Measurements from ENCODE around the gene EFR3B. TPM values are rescaled to one million over a fixed set of nuclear protein-coding genes. Genes with fewer than 3 reads are reported as not detected.

Gene EFR3B
- total RNA-seq, 2 experiments from 2014 or later = 1.0 to 1.1 TPM

GRCh38 chr2:25014631-25015030, 27.2 kb upstream of the EFR3B start:
- no peak for ATAC-seq
- H3K4me3 Mint-ChIP-seq = no peak overlapping the region
- ChIA-PET CTCF (interaction anchor here (1.0 kb wide), 1 partner anchor 11 kb away, joined by 3 read pairs; no protein-coding TSS in a partner anchor), POLR2A (interaction anchor here (0.6 kb wide), 1 partner anchor 237 kb away, joined by 4 read pairs; no protein-coding TSS in a partner anchor)
- H3K4me1 Mint-ChIP-seq = no peaks in the 10 kb centered on the region
- no peaks in the 10 kb centered on the region for H3K27me3 Mint-ChIP-seq
- H3K36me3 Mint-ChIP-seq (ENCODE audit: low read depth) = no peaks in the 10 kb centered on the region
- intact Hi-C loops (cut with DNase I, micrococcal nuclease) = no loop called here
- DNase-seq = no peak
- H3K27ac Mint-ChIP-seq = no peak overlapping the region
- no peaks in the 10 kb centered on the region for H3K9me3 Mint-ChIP-seq (ENCODE audit: low read depth)

- no peak for ATAC-seq
- CTCF ChIA-PET = interaction anchor here (0.6 kb wide), 1 partner anchor 19 kb away, joined by 4 read pairs; no protein-coding TSS in a partner anchor
- H3K27me3 Mint-ChIP-seq = peaks cover 2% of the 10 kb centered on the region
- H3K27ac Mint-ChIP-seq = no peak overlapping the region
- intact Hi-C loops (cut with DNase I, micrococcal nuclease) = no loop called here
- no peaks in the 10 kb centered on the region for H3K4me1 Mint-ChIP-seq
- no peaks in the 10 kb centered on the region for H3K36me3 Mint-ChIP-seq (ENCODE audit: low read depth)
- no peak overlapping the region for H3K4me3 Mint-ChIP-seq
- no peaks in the 10 kb centered on the region for H3K9me3 Mint-ChIP-seq (ENCODE audit: low read depth)
- POLR2A ChIA-PET = no interaction called here
- DNase-seq = no peak
Measured at GRCh38 chr2:25018681-25019080, 23.2 kb upstream of the EFR3B start.

DNA sequence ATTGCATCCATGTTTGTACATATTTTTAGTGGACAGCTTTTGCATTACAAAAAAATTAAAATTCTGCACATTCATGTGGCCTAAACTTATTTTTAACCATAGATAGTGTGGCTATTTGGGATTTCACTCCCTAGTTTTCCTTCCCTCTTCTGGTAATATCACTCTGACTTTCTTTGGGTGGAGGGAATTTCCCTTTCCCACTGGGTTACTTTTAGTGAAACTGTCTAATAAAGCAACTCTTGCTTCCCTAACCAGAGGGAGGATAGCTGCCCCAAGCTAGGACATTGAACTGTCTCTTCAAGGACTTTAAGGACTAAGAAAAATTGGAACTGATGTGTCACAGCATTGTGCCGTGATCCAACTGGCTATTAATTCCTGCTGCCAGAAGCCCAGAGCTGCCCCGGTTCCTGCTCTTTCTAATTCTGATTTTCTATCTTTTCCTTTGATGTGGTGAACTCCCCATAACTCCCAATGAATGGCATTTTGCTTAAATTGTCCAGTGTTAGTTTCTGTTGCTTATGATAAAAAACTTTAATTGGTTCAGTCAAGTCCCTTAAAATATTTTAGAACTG, 20.0 kb upstream of the EFR3B start:
- ATAC-seq = no peak
- Mint-ChIP-seq H3K4me1 (no peaks in the 10 kb centered on the region), H3K9me3 (ENCODE audit: low read depth) (no peaks in the 10 kb centered on the region), H3K36me3 (ENCODE audit: low read depth) (no peaks in the 10 kb centered on the region), H3K4me3 (no peak overlapping the region), H3K27me3 (peaks cover 2% of the 10 kb centered on the region), H3K27ac (no peak overlapping the region)
- intact Hi-C loops (cut with DNase I, micrococcal nuclease) = loop anchor here in 1 of 2 experiments (5.0 kb wide), 1 partner anchor 460 kb away; no protein-coding TSS in a partner anchor
- POLR2A ChIA-PET = no interaction called here
- CTCF ChIA-PET = interaction anchor here (0.6 kb wide), 1 partner anchor 194 kb away, joined by 3 read pairs; no protein-coding TSS in a partner anchor
- DNase-seq = no peak

GRCh38 chr2:25023333-25023732, 18.5 kb upstream of the EFR3B start:
- H3K9me3 Mint-ChIP-seq (ENCODE audit: low read depth) = no peaks in the 10 kb centered on the region
- H3K4me1 Mint-ChIP-seq = no peaks in the 10 kb centered on the region
- H3K36me3 Mint-ChIP-seq (ENCODE audit: low read depth) = no peaks in the 10 kb centered on the region
- POLR2A ChIA-PET = no interaction called here
- no peak overlapping the region for H3K4me3 Mint-ChIP-seq
- CTCF ChIA-PET = interaction anchor here (1.0 kb wide), 1 partner anchor 12 kb away, joined by 3 read pairs; no protein-coding TSS in a partner anchor
- ATAC-seq (no peak), DNase-seq (no peak)
- intact Hi-C loops (cut with DNase I, micrococcal nuclease) = loop anchor here in 1 of 2 experiments (5.0 kb wide), 1 partner anchor 459 kb away; no protein-coding TSS in a partner anchor
- peaks cover 2% of the 10 kb centered on the region for H3K27me3 Mint-ChIP-seq
- H3K27ac Mint-ChIP-seq = no peak overlapping the region

GRCh38 chr2:25025229-25026007, 16.5 kb upstream of the EFR3B start:
- Mint-ChIP-seq H3K27ac (no peak overlapping the region), H3K9me3 (ENCODE audit: low read depth) (no peaks in the 10 kb centered on the region), H3K4me3 (no peak overlapping the region), H3K4me1 (no peaks in the 10 kb centered on the region), H3K36me3 (ENCODE audit: low read depth) (no peaks in the 10 kb centered on the region), H3K27me3 (peaks cover 2% of the 10 kb centered on the region)
- ChIA-PET CTCF (no interaction called here), POLR2A (no interaction called here)
- DNase-seq (no peak), ATAC-seq (no peak)
- intact Hi-C loops (cut with DNase I, micrococcal nuclease) = no loop called here

- Mint-ChIP-seq H3K36me3 (ENCODE audit: low read depth) (no peaks in the 10 kb centered on the region), H3K27me3 (peaks cover 2% of the 10 kb centered on the region), H3K9me3 (ENCODE audit: low read depth) (no peaks in the 10 kb centered on the region), H3K27ac (no peak overlapping the region), H3K4me3 (no peak overlapping the region), H3K4me1 (peaks cover 3% of the 10 kb centered on the region)
- POLR2A ChIA-PET = interaction anchor here (0.6 kb wide), 1 partner anchor 59 kb away, joined by 3 read pairs; no protein-coding TSS in a partner anchor
- CTCF ChIA-PET = interaction anchor here (0.7 kb wide), 1 partner anchor 1146 kb away, joined by 3 read pairs; no protein-coding TSS in a partner anchor
- no peak for ATAC-seq
- intact Hi-C loops (cut with DNase I, micrococcal nuclease) = no loop called here
- no peak for DNase-seq
Measured at GRCh38 chr2:25026008-25026530, 15.8 kb upstream of the EFR3B start.

- intact Hi-C loops (cut with DNase I, micrococcal nuclease) = no loop called here
- Mint-ChIP-seq H3K27ac (no peak overlapping the region), H3K36me3 (ENCODE audit: low read depth) (no peaks in the 10 kb centered on the region), H3K4me1 (peaks cover 3% of the 10 kb centered on the region), H3K9me3 (ENCODE audit: low read depth) (no peaks in the 10 kb centered on the region), H3K4me3 (no peak overlapping the region), H3K27me3 (no peaks in the 10 kb centered on the region)
- POLR2A ChIA-PET = no interaction called here
- CTCF ChIA-PET = interaction anchor here (0.8 kb wide), 1 partner anchor 22 kb away, joined by 4 read pairs; no protein-coding TSS in a partner anchor
- ATAC-seq (no peak), DNase-seq (no peak)
Measured at GRCh38 chr2:25029183-25029554, 12.7 kb upstream of the EFR3B start.

DNA sequence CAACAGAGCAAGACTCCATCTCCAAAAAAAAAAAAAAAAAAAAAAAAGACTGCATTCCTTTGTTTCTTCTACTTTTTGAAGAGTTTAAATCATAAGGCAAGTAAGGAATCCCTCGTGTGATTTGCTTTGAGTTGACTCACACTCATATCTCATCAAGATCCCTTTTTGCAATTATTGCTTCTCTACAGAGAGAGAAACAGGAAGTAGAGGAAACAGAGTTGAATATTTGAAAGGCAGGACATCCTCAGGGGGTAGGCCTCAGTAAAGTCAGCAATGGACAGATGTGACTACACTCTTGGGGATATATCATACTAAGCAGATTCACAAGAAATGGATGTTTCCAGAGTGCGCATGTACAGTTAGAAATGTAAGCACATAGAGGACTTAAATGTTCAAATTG, 11.2 kb upstream of the EFR3B start:
- Mint-ChIP-seq H3K9me3 (ENCODE audit: low read depth) (no peaks in the 10 kb centered on the region), H3K36me3 (ENCODE audit: low read depth) (no peaks in the 10 kb centered on the region), H3K4me1 (peaks cover 3% of the 10 kb centered on the region), H3K4me3 (no peak overlapping the region), H3K27me3 (no peaks in the 10 kb centered on the region), H3K27ac (no peak overlapping the region)
- intact Hi-C loops (cut with DNase I, micrococcal nuclease) = no loop called here
- DNase-seq (no peak), ATAC-seq (peak; percentile 53)
- POLR2A ChIA-PET = no interaction called here
- CTCF ChIA-PET = no interaction called here

DNA sequence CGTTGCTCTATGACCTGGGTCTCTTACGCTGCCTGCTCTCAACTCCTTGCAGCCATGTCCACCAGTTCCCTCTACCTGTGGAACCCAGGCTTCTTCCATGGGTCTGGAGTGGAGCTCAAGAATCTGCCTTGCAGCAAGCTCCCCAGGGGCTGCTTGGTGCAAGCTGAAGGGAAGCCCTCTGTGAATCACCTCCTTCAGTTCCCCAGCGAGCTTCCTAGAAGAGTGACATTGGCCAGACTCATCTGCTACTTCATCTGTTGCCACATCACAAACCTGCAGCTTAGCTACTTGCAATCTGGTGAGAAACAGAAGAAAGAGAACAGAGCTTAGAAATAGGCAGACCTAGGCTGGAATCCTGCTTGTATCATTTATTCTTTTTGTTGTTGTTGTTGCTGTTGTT, 9.8 kb upstream of the EFR3B start:
- DNase-seq (peak; percentile 5), ATAC-seq (no peak)
- ChIA-PET CTCF (interaction anchor here (1.4 kb wide), 1 partner anchor 96 kb away, joined by 6 read pairs; no protein-coding TSS in a partner anchor), POLR2A (interaction anchor here (0.6 kb wide), 1 partner anchor 58 kb away, joined by 3 read pairs; no protein-coding TSS in a partner anchor)
- peaks cover 3% of the 10 kb centered on the region for H3K4me1 Mint-ChIP-seq
- H3K27me3 Mint-ChIP-seq = no peaks in the 10 kb centered on the region
- H3K27ac Mint-ChIP-seq = no peak overlapping the region
- H3K4me3 Mint-ChIP-seq = no peak overlapping the region
- H3K36me3 Mint-ChIP-seq (ENCODE audit: low read depth) = no peaks in the 10 kb centered on the region
- intact Hi-C loops (cut with DNase I, micrococcal nuclease) = no loop called here
- H3K9me3 Mint-ChIP-seq (ENCODE audit: low read depth) = no peaks in the 10 kb centered on the region

GRCh38 chr2:25032901-25033300, 9.0 kb upstream of the EFR3B start:
- ATAC-seq (no peak), DNase-seq (no peak)
- intact Hi-C loops (cut with DNase I, micrococcal nuclease) = no loop called here
- POLR2A ChIA-PET = no interaction called here
- H3K36me3 Mint-ChIP-seq (ENCODE audit: low read depth) = no peaks in the 10 kb centered on the region
- H3K27me3 Mint-ChIP-seq = no peaks in the 10 kb centered on the region
- peaks cover 3% of the 10 kb centered on the region for H3K4me1 Mint-ChIP-seq
- H3K9me3 Mint-ChIP-seq (ENCODE audit: low read depth) = no peaks in the 10 kb centered on the region
- H3K27ac Mint-ChIP-seq = no peak overlapping the region
- CTCF ChIA-PET = interaction anchor here (0.6 to 1.0 kb wide), 2 partner anchors 97 to 661 kb away, joined by 3 read pairs; no protein-coding TSS in a partner anchor
- H3K4me3 Mint-ChIP-seq = no peak overlapping the region

DNA sequence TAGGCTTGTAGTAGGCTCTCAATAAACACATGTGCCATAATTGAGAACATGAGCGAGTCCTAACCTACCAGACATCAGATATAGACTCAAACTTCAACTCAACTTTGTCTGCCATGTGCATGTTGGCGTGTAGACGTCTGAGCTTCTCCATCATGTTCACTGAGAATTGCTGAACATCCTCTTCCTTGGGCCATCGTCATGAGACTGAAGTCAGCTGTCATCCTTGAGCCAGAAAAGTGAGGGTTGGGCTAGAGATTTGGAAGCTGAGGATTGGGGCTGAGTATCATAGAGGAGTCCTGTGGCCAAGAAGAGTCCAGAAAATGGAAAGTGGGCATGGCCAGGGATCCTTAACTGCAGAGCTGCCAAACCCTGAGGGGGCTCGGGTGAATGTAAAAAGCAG, 7.8 kb upstream of the EFR3B start:
- intact Hi-C loops (cut with DNase I, micrococcal nuclease) = no loop called here
- CTCF ChIA-PET = no interaction called here

More for the DNA sequence above, 7.8 kb upstream of the EFR3B start:
- H3K27ac Mint-ChIP-seq = no peak overlapping the region
- no peaks in the 10 kb centered on the region for H3K27me3 Mint-ChIP-seq
- DNase-seq = no peak
- no peaks in the 10 kb centered on the region for H3K36me3 Mint-ChIP-seq (ENCODE audit: low read depth)
- H3K4me3 Mint-ChIP-seq = no peak overlapping the region
- no peak for ATAC-seq
- H3K4me1 Mint-ChIP-seq = peaks cover 3% of the 10 kb centered on the region
- H3K9me3 Mint-ChIP-seq (ENCODE audit: low read depth) = no peaks in the 10 kb centered on the region
- POLR2A ChIA-PET = no interaction called here
